Fibroblast of lung (primary cell): ENCODE measurements around the gene HECTD2.

ENCODE experiments used
- EZH2 ChIP-seq: IDR thresholded peaks from 2 replicates; pipeline ENCODE4 v1.5.1; 2012; ENCODE audit warnings: low read length, control low read depth, mild to moderate bottlenecking; ENCODE audit errors: missing control alignments
- TF ChIP-seq, protein P1 (sequence below), 2 donors: IDR thresholded peaks in 1 of 2; conservative IDR thresholded peaks in 1 of 2; 1 replicate in 1 of 2; 2 replicates in 1 of 2; pipeline ENCODE4 v1.5.1; 2011 to 2012; ENCODE audit warnings: low read length in 2 of 2, control low read depth in 1 of 2, inconsistent platforms in 1 of 2, low read depth in 1 of 2, mild to moderate bottlenecking in 1 of 2

DNA sequence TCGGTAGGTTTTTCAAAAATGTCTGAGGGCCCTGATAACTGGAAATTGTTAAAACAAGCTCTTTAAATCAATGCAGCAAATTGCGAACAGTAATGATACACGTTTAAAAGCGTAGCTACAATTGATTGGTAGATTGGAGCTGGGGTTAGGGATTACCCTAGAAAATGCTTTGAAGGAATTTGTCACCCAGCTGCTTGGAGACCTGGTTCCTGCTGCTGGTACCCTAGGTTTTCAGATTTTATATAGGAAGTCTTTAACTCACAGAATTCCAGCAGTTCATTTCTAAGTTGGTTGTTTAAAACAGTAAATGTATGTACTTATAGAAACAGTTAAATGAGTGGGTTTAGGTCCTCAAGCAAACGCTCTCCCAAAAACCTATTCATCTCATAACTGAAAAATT lies 1.5 kb downstream of the HECTD2 start:
- TF ChIP-seq, protein P1, sequence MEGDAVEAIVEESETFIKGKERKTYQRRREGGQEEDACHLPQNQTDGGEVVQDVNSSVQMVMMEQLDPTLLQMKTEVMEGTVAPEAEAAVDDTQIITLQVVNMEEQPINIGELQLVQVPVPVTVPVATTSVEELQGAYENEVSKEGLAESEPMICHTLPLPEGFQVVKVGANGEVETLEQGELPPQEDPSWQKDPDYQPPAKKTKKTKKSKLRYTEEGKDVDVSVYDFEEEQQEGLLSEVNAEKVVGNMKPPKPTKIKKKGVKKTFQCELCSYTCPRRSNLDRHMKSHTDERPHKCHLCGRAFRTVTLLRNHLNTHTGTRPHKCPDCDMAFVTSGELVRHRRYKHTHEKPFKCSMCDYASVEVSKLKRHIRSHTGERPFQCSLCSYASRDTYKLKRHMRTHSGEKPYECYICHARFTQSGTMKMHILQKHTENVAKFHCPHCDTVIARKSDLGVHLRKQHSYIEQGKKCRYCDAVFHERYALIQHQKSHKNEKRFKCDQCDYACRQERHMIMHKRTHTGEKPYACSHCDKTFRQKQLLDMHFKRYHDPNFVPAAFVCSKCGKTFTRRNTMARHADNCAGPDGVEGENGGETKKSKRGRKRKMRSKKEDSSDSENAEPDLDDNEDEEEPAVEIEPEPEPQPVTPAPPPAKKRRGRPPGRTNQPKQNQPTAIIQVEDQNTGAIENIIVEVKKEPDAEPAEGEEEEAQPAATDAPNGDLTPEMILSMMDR (conservative IDR thresholded peaks at IDR 0.05 in 1 of 2, IDR thresholded peaks at IDR 0.05 in 1 of 2; ENCODE audit: low read depth in 1 of 2, low read length in 2 of 2) = no peak
- TF ChIP-seq EZH2 = no peak
